Left renal cortex interstitium (tissue), 4 donors: ENCODE measurements around the gene VSIG10L. TPM values are rescaled to one million over a fixed set of nuclear protein-coding genes. Genes with fewer than 3 reads are reported as not detected.

ENCODE experiments used
- DNase-seq, 4 donors: peaks; one replicate each; pipeline ENCODE4 v3.0.0-alpha.2; 2013; ENCODE audit warnings: low read depth in 4 of 4, low spot score in 2 of 4, missing footprints in 1 of 4
- polyA plus RNA-seq, 4 donors: library from polyadenylated mRNA; unstranded; fragments of 120-200 nt; gene quantifications; one replicate each; pipeline ENCODE4 v1.2.1, GENCODE V29; 2013; ENCODE audit not compliant: insufficient read length in 4 of 4

The VSIG10L gene
- polyA plus RNA-seq, 4 donors = 4.2 to 5.6 (median 4.6) TPM

DNA sequence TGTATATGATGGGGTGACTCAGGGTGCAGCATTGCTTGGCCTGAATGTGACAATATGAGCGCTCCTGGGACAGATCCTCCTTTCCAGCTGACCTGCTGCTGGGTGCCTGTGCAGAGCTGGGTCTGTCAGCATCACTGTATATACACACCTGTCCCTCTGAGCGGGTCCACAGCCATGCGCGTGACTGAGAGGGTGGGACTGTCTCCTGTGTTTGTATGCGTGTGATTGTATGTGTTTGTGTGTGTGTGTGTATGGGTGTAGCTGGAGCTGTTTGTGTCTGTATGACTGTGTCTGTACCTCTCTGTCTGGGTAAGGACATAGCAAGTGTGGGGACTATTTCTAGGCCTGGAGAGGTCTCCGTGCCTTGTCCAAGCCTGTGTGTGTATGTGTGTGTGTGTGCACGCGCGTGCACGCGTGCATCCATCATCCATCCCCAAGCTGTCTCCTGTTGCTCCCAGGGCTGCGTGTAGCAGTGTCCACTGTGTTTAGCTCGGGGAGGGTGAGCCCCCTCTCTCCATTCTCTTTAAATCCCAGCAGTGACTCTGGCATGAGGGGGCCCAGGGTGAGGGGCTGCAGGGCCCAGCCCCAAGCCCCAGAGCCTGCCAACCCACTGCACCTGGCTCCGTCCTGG, 22.2 kb downstream of the VSIG10L start:
- DNase-seq = no peak

- DNase-seq = no peak
Observed at GRCh38 chr19:51318687-51319648, 23.0 kb downstream of the VSIG10L start.

DNA sequence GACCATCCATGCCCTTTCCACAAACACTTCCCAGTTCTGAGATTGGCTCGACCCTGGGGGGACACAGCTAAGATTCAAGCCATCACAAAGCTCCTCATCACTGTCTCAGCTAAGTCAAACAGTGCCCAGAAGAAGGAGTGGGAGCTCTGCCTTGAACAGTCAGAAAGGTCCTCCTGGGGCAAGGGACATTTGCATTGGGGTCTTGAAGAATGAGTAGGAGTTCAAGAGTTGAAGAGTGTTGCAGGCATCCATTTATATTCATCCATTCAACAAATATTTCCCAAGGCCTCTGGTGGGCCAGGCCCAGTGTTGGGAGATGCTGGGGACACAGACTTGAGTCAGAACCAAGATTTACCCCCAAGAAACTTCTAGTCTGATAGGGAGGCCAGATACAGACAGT, 24.0 kb downstream of the VSIG10L start:
- no peak for DNase-seq

- DNase-seq = no peak
Observed at GRCh38 chr19:51317376-51317775, 24.6 kb downstream of the VSIG10L start.

DNA sequence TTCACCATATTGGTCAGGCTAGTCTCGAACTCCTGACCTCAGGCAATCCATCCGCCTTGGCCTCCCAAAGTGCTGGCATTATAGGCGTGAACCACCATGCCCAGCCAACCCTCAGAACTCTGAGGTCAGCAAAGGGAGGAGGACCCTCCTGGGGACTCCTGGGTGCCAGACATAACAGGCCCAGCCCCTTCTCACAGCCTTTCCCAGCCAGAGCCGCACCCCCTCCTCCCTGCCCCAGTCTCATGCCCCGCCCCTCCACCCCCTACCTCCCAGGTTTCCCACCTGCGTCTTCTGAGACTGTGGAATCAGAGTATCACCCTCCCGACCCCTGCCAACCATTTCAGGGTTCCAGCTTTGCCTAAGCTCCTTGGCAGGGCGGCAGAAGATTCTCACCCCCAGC, 25.3 kb downstream of the VSIG10L start:
- no peak for DNase-seq

- DNase-seq = no peak
Observed at GRCh38 chr19:51311351-51312257, 30.3 kb downstream of the VSIG10L start, which contains the start of gene IGLON5. Gene IGLON5, plus strand, starts transcription at chr19:51311644. Its CDS starts 204 bp downstream, at chr19:51311848.

DNA sequence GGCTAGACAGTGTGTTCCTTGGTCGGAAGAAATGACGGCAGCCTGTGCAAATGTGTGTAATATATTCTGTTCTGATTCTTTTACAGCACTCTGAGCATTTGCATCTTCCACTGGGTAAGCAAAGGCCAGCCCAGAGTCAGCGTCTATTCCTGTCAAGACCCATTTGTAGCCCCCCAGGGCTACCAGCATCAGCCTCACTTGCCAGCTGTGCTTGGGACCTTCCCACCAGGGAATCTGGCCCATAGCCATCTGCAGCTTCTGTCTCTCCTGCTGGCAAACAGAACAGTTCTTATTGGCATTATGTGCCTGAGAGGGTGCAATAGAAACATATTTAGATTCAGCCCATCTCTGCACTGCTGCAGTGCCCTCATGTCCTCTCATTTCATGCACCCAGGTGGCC, 36.5 kb downstream of the VSIG10L start:
- DNase-seq = no peak

GRCh38 chr19:51301266-51301665, 40.7 kb downstream of the VSIG10L start:
- no peak for DNase-seq

DNA sequence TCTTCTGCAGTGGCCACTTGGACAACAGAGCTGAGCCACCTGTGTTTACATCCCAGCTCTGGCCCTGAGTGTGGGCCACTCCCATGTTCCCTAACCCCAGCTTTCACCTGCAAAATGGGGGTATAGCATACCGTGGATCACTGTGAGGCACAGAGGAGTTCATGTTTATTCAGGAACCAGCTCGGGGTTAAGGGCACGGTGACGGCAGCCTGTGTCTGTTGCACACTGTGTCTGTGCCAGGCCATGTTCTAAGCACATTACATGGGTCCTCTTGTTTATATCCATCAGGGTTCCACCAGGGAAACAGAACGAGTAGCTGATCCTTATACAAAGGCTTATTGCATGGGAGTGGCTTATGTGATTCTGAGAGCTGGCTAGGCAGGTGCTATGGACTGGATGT, 44.5 kb downstream of the VSIG10L start:
- DNase-seq = no peak

GRCh38 chr19:51296336-51297093, 45.4 kb downstream of the VSIG10L start:
- DNase-seq = no peak

GRCh38 chr19:51295382-51296126, 46.4 kb downstream of the VSIG10L start:
- no peak for DNase-seq

DNA sequence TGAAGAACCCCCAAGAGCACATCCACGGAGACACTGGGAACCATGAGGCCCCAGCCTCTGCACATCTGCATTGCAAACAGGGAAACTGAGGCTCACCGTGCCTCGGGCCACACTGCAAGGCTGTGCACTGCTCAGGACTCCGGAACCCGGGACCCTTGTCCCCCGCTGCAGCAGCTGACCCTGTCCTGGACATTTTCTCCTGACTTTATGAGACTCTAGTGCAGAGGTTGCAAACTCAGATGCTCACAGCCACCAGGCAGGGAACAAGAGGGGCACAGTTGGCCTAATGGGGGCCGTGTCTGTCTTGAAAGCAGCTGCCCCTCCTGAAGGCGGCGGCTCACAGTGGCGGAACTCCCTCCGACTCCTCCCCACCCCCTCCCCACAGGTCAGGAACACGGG, 47.0 kb downstream of the VSIG10L start:
- DNase-seq = no peak

DNA sequence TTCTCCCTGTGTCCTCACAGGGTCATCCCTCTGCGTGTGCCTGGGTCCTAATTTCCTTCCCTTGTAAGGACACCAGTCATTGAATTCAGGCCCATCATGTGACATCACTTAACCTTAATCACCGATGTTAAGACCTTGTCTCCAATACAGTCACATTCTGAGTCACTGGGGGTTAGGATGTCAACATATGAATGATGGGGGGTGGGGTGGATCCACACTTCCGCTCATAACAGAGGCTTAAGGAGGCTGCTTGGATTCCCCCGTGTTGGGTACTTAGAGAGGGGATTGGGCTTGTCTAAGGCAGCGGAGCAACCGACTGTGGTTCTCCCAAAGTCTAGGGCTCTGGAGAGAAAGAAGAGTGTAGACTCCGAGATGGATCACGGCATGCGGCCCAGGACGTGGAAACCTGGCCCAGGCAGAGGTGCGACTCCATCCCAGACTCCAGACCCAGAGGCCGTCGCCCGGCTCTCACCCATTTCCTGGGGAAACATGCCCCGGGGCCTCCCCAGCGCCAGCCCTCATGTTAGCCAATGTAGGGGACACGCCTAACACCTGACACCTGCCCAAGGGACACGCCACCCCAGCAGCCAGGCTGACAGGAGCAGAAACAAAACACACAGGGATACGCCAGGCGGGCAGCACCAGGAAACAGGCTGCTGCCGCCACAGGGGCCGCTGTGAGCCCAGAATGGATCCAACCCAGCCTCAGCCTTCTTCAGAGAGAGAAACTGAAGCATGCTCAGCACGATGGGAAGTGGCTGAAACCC, 47.5 kb downstream of the VSIG10L start:
- no peak for DNase-seq

- DNase-seq = no peak
Observed at GRCh38 chr19:51293571-51294210, 48.2 kb downstream of the VSIG10L start.

- no peak for DNase-seq
Observed at GRCh38 chr19:51292971-51293370, 49.0 kb downstream of the VSIG10L start.

DNA sequence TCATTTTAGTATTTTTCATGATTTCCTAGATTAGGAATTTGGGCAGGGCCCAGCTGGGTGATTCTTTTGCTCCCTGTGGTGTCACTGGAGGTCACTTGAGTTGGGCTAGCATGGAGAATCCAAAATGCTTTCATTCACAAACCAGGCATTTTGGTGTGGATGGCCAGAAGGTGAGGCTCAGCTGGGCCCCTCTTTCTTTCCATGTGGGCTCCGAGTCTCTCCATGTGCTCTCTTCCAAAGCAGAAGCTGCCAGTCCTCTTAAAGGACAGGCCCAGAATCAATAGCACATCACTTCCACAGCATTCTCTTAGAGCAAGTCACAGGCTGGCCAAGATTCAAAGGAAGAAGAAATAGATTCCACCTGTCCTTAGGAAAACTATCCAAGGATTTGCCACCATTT, 52.3 kb downstream of the VSIG10L start:
- DNase-seq = no peak

GRCh38 chr19:51285682-51286081, 56.3 kb downstream of the VSIG10L start:
- no peak for DNase-seq

- DNase-seq = no peak
Observed at GRCh38 chr19:51282335-51282734, 59.6 kb downstream of the VSIG10L start.
